Amniotic stem cell (primary cell): ENCODE data around the gene PDZD7.
A peak's percentile ranks its signal among the peaks of the same experiment; 100 is the strongest.

Experiments
- DNase-seq: peaks from one replicate; lab custom pipeline; 2025; lab: John Stamatoyannopoulos, UW

PDZD7 gene

DNA sequence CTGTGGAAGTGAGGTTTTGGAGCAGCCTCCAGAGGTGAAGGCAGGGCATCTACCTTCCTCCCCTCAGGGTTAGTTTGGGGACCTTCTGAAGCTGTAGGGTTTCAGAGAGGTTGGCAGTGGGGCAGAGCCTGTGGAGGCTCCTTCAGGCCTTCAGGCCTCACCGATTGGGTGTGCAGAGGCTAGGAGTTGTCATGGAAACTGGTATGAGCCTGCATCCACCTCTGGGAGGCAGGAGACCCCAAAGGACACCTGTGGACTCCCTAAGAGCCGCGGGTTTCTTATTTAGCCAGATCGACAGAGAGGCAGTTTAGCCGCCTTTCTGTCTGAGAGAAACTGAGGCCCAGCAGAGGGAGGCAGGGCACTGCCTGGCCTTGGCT lies 29.3 kb downstream of the PDZD7 start:
- no peak for DNase-seq

DNA sequence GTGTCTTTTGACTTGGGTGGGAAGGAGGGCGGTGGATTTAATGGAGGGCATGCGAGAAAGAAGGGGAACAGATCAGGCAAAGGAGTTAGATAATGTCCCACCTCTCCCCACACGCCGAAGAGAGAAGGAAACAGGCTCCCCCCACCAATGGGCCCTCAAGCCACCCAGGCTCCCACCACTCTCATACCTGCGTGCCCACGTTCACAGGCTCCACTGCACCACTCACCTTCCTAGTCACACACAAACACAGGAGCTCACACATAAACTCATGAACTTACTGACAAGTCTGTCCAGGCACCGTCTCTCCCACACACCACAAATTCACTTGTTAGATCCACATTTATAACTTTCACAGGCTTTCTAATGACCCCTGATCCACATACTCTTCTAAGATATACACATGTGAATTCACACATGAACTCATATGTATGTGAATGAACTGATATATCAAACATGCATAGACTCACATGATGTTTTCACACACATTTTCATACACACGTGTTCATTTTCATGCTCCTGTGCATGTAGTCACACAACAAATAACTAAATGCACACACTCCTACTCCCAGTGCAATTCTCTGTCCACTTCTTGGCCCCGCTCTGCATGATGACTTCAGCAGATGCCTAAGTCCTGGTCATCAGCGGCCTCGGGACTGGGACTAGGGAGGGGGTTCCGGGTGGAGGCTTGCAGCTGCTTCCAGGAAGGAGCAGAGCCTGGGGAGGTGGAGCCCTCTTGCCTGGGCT lies 29.8 kb downstream of the PDZD7 start:
- DNase-seq, result peak; percentile 90

DNA sequence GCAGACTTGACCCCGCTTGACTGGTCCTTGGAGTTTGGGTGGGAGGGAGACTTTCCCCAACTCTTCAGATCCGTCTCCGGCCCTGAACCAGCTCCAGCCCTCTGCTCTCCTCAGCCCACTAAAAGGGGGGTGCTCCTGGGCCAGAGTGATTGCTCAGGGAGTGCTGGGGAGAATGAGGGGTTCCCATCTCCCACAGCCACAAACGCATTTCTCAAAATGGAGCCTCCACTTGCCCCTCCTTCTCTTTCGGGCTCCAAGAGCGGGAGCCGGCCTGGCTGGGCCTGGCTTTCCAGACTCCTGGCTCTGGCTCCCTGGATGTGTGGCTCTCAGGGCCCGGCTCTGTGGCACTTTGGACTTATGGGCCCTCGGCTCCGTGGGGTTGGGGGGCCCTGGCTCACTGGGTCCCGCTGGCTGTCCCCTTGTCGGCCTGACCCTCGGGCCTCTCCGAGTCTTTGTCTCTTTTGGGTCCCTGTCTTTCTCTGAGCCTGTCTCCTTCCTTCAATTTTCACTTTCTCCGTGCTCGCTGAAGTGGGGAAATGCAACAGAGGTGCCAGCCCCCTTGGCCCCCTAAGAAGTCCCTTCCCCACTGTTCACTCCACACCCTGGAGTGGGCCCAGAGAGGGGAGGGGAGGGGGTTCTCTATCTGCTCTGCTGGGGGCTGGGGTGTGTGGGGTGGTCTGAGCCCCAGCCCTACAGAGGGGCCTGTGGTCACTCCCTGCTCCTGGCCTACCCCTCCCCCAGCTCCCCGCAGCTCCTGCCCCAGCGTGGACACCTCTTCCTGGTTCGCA lies 30.6 kb downstream of the PDZD7 start:
- no peak for DNase-seq

DNA sequence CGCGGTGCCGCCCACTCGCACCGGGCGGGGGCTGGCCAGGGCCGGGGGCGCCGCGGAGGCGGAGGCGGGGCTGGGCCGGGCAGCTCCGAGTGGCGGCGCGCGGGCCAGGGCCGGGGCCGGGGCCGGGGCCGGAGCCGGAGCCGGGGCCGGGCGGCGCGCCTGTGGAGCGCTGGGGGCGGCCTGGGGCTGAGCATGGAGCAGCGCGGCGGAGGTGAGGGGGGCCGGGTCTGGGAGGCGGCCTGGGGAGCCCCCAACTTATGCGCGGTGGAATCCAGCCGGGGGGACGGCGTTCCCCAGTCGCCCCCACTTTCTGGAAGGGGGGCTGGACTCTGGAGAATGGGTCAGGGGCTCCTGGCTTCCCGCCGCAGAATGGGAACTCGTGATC lies 31.2 kb downstream of the PDZD7 start, which contains the start of gene LZTS2:
Gene LZTS2 (plus strand): TSS at position 67 of the 385 bp plus-strand sequence. CDS start 2,731 bp downstream, outside the sequence.
- no peak for DNase-seq

DNA sequence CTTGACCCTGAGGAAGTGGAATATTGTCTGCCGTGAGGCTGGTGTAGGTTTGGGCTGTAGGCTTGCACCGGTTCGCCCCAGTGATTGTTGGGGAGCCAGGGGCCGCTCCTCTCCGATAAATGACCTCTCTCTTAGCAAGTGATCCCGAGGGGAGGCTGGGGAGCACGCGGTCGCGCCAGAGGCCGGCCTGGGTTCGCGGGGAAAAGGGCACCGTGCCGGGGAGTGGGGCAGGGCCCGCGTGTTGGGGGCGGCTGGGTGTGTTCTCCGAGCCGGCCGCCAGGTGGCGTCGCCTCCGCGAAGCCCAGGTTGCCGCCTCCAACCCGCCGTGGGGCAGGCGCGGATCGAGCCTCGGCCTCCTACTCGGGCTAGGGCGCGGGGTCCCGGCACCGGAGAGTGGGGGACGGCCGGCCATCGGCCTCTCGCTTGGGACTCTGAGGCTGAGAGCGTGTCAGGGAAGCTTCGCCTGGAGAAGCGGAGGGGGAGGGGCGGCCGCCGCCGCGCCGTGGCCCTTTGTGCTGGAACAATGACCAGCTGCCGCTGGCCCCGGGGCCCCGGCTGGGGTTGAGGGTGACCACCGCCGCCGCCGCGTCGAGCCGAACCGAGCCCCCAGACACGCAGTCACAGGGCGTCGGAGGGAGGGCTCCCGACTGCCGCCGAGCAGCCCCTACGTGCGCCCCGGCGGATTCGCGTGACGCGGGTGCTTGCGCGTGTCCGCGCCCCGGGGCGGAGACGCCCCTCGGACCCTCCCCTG lies 31.8 kb downstream of the PDZD7 start:
- peak; percentile 38 for DNase-seq

DNA sequence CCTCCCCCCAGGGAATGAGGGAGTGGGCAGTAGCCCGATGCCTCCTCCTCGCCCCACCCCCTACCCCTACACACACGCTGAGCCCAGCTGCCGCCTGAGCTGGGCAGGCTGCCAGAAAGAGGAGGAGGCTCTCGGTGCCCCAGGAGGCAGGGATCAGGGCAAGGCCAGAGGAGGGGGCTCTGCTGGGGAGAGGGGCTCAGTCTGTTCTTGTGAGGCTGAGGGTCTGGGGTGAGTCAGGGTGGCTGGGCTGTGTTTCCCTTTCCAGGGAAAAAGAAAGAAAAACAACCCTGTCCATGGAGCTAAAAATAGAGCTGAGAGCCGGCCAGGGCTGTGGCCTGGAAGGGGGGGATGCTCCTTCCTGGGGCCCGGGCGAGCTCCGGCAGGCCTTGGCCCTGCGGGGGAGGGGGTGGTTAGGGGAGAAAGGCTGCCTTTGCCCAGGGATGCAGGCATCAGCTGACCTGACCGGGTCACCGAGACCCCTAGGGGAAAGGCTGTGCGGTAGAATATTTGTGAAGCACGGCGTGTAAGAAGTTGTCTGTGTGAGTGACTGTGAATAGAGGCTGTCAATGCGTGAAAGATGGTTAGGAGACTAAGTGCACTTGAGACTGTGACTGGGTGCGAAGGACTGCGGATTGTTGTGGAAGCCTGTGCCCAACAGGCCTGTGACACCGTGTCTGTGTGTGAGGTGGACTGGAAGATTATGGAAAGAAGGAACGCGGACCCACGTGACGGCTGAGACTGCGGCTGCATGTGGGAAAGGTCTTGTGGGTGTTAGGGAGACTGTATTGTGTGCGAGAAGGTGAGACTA lies 32.5 kb downstream of the PDZD7 start:
- DNase-seq, result peak; percentile 63

DNA sequence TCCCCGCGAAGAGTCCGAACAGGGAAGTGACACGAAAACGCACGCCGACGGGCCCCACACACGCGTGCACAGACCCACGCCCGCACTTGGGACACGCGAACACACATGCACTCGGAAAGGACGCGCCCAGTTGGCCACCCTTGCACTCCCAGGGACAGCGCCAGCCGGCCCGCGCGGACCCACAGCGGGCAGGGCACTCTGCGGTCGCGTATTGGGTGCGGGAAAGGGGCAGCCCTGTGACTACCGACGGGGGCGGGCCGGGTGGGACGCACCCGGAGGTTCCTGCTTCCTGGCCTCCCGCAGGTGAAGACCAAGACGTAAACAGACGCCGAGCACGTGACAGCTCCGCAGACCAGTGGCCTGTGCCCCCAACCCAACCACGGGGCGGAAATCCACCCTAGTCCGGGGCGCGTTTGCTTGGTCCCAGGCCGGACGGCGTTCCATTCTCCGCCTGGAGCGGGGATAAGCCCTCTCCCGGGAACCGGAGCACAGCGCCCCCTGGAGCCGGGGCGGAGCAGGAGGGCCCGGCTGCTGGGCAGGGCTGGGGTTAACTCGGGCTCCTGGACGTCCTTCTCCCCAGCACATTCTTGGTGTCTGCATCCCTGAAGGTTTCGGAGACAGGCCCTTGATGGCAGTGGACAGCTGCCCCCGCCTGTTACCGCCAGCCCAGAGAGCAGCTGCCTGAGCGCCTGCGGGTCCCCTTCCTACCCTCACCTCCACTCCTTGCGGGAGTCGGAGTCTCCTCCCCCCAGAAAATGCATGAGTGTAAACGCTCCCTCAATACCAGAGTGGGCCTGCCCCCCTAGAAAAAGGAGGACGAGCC lies 33.4 kb downstream of the PDZD7 start:
- peak; percentile 55 for DNase-seq

DNA sequence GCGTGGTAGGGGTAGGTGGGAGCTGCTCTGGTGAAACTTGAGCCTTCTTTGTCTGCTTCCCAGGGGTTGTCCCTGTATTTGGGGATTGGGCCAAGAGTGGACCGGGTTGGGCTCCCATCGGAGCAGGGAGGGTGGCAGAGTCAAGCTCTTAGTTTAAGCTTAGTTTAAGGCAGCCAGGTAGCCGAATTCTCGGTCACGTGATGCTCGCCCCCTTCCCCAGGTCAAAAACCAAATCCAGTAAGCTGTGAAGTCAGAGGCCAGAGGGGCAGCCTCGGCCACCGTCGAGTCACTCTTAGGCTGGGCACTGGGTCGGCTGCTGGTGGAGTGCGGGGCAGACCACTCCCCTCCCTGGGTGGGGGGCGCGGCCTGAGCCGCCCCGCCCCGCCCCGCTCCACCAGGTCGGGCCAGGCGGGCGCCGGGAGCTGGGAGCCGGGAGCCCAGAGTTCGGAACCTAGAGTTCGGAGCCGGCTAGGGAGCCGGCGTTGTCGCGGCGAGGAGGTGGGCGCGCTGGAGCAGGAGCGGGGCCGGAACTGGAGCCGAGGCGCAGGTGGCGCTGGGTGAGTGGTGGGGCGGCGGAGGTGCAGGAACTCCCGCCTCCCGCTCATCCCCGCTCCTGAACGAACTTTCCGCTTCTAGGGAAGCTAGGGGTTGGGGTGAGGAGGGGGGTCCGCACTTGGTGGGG lies 34.1 kb downstream of the PDZD7 start:
- DNase-seq, result no peak

DNA sequence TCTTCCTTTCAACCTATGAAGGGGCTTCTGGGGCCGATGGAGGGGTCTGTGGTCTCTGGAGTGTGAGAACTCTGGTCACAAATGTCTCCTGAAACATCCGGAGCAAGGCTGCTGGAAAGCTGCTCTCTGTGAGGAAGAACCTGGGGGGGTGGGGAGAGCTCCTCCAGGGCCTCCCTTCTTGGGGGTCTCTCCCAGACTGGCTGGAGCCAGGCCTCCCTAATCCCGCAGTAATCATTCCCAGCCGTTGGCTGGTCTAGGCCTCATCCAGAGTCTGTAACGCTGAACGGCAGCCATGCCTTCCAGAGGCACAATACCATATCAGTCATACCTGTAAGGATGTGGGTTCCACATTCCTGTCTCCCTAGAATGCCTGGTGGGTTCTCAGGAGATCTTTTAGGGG lies 35.7 kb downstream of the PDZD7 start:
- no peak for DNase-seq

DNA sequence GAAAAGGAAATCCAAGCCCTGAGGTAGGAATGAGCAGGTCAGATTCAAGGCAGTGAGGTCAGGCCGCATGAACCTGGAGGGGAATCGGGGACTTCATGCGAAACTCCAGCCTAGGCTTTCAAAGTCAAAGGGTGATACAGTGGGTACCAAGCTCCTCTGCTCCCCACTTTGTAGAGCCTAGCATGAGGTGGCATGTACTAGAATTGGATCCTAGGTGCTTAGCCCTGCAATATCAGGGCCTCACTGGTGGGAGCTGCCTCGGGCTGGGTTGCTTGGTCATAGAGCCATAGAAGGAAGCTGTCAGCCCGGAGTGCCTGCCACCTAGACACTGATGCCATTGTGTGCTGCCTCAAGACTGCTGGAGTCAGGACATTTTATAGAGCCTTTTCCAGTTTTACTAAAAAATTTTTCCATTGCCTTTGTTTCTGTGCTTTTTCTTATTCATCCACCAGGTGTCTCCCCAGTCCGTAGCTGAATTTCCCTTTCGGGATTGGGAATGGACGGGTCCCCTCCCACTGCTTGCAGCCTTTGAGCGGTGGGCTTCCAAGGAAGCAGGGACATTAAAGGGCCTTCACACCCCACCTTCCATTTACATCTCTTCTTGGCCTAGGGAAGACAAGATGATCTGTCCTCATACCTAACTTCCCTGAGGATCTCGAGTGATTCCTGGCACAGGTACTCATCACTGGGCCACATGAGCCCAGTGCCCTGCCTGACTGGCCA lies 36.8 kb downstream of the PDZD7 start:
- DNase-seq, result peak; percentile 23

DNA sequence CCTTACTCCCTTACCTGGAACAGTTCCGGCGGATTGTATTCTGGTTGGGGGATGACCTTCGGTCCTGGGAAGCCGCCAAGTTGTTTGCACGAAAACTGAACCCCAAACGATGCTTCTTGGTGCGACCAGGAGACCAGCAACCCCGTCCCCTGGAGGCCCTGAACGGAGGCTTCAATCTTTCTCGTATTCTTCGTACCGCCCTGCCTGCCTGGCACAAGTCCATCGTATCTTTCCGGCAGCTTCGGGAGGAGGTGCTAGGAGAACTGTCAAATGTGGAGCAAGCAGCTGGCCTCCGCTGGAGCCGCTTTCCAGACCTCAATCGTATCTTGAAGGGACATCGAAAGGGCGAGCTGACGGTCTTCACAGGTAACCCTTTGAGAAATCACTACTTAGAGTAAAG lies 41.8 kb downstream of the PDZD7 start:
- no peak for DNase-seq

DNA sequence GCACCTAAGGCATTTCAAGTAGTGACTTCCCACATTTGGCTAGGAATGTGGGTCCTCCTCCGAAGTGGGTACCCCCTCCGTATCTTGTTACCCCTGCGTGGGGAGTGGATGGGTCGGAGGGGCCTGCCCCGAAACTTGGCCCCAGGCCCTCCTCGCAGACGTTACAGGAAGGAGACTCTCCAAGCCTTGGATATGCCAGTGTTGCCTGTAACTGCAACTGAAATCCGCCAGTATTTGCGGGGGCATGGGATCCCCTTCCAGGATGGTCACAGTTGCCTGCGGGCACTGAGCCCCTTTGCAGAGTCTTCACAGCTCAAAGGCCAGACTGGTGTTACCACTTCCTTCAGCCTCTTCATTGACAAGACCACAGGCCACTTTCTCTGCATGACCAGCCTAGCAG lies 42.8 kb downstream of the PDZD7 start:
- DNase-seq, result no peak

DNA sequence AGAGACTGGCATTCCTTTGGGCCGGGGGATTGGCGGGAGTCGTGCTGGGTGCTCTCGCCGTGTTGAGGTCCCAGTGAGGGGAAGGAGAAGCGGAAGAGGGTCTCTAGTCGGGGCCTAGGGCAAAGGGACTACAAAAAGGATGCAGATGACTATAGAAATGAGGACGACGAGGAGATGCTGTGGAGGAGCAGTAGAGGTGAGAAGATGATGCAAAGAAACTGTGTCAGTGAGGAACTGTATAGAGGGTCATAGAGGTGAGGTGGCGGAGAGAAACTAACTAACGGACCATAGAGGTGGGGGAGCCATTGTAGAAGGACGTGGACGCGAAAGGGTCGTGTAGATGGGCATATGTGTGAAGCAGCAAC lies 43.3 kb downstream of the PDZD7 start:
- no peak for DNase-seq

DNA sequence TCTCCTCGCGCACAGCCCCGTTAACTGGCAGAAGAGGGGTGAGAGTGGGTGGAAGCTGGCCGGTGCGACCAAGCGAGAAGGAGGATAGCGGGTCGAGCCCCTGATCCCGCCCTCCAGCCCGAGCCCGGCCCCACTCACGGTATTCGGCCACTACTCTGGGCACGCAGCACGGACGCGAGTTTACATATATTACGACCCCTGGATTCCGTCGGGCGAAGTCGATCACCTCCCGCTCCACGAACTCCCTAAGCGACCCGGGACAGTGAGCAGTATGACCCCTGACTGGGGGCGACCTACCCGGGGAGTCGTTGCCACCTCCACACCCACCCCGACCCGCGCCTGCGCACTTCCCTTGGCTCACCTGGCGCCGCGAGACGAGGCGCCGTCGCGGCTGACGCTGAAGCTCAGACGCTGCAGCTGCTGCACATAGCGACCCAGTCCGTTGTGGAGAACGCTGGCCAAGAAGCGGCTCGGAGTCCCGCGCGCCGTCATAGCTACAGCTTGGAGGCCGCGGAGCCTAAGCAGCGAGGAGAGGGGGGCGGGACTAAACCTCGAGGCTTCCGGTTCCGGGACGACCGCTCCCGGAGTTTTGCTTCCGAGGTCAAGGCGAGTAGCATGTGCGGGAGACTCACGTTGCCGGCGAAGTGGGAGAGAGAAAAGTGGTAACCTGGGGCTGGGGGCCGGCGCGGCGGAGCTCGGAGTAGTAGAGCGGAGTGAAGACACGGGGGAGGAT lies 43.8 kb downstream of the PDZD7 start, which contains the start of the genes MRPL43 and TWNK:
Gene MRPL43 (minus strand): TSS at position 546 of the 733 bp plus-strand sequence. CDS start 54 bp downstream, at position 492.
Gene TWNK (plus strand): TSS at position 592 of the 733 bp plus-strand sequence. CDS start 668 bp downstream, outside the sequence.
- peak; percentile 62 for DNase-seq

DNA sequence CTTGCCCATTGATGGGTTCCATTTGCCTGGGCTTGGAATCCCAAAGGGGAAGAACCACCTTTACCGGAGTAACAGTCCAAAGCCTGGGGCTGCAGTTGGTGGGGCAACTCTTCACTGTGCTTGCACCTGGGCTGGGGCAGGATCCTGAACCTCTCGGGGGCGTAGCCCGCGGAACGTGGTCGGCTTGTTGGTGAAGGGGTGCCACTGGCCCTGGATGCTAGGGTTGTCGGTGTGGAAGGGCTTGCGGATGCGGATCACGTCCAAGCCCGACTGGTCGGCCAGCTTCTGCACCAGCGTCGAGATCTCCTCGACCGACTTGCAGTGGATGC lies 44.3 kb downstream of the PDZD7 start:
- no peak for DNase-seq

DNA sequence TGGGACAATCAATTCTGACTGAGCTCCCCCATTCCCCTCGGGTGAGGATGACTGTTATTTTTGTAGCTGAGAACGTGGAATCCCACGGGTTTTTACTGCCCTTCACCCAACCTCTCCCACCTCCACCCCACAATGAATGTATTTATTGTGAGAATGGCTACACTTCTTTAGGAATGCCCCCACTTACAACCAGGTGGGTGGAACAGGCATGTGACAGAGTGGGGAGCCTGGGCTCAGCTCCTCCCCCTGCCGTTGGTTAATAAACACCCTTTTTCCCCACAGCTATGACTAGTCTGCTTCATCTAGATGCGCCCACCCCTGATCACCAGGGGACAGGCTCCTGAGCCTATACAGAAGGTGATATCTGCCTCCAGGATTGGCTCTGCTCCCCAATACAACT lies 45.6 kb downstream of the PDZD7 start:
- no peak for DNase-seq

DNA sequence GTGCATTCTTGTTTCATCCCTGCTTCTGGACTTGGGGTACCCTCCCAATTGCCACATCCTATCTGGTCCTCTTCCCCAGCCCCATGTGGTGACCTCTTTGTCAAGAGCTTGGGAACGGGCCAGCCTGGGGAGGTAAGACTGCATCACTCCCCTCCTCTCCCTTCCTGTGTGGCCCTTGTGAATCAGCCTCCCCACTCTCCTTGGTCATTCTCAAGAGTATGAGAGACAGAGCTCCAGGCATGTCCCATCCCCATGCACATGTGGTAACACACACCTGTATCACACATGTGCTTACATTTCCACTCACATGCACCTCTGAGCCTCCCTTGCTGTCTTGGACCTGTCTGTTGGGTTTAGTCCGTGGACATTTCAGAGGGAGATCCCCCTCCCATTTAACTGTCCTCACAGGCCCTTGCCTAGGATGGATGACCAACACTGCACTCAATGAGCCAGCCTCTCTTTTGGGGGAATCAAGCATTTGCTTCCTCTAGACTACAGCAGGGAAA lies 46.2 kb downstream of the PDZD7 start:
- no peak for DNase-seq

DNA sequence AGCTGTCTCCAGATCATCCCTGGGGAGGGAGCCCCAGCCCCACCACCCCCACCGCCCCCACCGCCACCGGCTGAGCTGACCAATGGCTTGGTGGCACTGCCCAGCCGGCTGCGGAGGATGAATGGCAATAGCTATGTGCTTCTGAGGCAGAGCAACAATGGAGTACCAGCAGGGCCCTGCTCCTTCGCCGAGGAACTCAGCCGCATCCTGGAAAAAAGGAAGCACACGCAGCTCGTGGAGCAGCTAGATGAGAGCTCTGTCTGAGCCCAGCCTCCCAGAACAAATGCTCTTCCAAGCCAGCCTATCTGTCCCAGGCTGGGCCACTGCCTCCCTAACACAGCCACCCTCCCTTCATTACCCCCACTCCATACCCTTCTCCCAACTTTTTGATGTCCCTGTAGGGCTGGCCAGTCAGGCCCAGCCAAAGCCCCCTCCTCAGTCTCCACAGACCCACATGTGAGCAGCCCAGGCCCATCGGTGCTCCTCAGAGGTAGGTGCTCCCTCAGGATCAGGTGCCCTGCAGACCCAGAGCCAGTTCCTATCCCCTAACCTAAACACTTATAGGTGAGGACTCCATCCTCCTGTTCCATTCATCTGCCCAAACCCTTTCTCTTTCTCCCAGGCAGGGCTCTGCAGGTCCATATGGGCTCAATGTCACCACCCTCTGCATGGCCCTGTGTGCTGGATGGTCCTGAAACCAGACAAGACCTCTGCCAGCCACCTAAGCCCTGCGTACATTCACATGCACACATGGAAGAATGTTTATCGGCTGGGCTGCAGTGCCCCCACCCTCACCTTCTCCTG lies 46.9 kb downstream of the PDZD7 start:
- no peak for DNase-seq
